CD14-positive monocyte (primary cell): ENCODE data around the gene HVCN1. TPM values are rescaled to one million over a fixed set of nuclear protein-coding genes. Genes with fewer than 3 reads are reported as not detected.

ENCODE experiments used
- DNase-seq, 3 donors: peaks; one replicate each; pipeline ENCODE4 v3.0.0-alpha.2; 2011 to 2022
- H2AFZ ChIP-seq: 2 replicates; pipeline ENCODE4 v1.6.0; 2012; ENCODE audit warnings: mild to moderate bottlenecking, low read depth, low read length, inconsistent platforms; ENCODE audit not compliant: insufficient read depth, poor library complexity, severe bottlenecking
- H3K27ac ChIP-seq, 2 donors: 1 replicate in 1 of 2; 2 replicates in 1 of 2; pipeline ENCODE4 v1.5.1; 2012 to 2013; ENCODE audit warnings: low read length in 2 of 2, control low read depth in 1 of 2, inconsistent platforms in 1 of 2, low read depth in 1 of 2, mild to moderate bottlenecking in 1 of 2
- H3K27me3 ChIP-seq, 2 donors: one replicate each; pipeline versions ENCODE4 v1.6.0 to v1.6.1; 2011 to 2013; ENCODE audit warnings: low read length in 2 of 2; ENCODE audit not compliant: control insufficient read depth in 2 of 2, insufficient read depth in 2 of 2
- H3K36me3 ChIP-seq, 2 donors: replicated peaks in 1 of 2; 1 replicate in 1 of 2; 2 replicates in 1 of 2; pipeline versions ENCODE4 v1.5.1 to v1.6.1; 2012 to 2013; ENCODE audit warnings: low read length in 2 of 2, control low read depth in 1 of 2, inconsistent platforms in 1 of 2, mild to moderate bottlenecking in 1 of 2; ENCODE audit not compliant: insufficient read depth in 2 of 2, control insufficient read depth in 1 of 2
- H3K4me1 ChIP-seq, 2 donors: 1 replicate in 1 of 2; 2 replicates in 1 of 2; pipeline versions ENCODE4 v1.5.1 to v1.6.1; 2012 to 2013; ENCODE audit warnings: low read length in 2 of 2, control low read depth in 1 of 2, inconsistent platforms in 1 of 2, mild to moderate bottlenecking in 1 of 2, moderate library complexity in 1 of 2; ENCODE audit not compliant: insufficient read depth in 2 of 2, control insufficient read depth in 1 of 2
- H3K4me2 ChIP-seq: replicated peaks from 2 replicates; pipeline ENCODE3; 2012; ENCODE audit warnings: low read length, moderate library complexity, mild to moderate bottlenecking; ENCODE audit not compliant: poor library complexity, severe bottlenecking; ENCODE audit errors: extremely low read depth
- H3K4me3 ChIP-seq, 3 experiments: fragments of 200-600 bp in 1 of 3; sonication (generic) in 1 of 3; replicated peaks in 1 of 3; 1 replicate in 2 of 3; 2 replicates in 1 of 3; pipeline ENCODE4 v1.5.1; 2011 to 2013; ENCODE audit warnings: low read length in 3 of 3, mild to moderate bottlenecking in 3 of 3, control low read depth in 2 of 3, low read depth in 2 of 3, inconsistent platforms in 1 of 3, moderate library complexity in 1 of 3
- H3K79me2 ChIP-seq: 2 replicates; pipeline ENCODE4 v1.6.0; 2012; ENCODE audit warnings: mild to moderate bottlenecking, control low read depth, inconsistent platforms, low read length, moderate library complexity; ENCODE audit not compliant: insufficient read depth
- H3K9ac ChIP-seq: 2 replicates; pipeline ENCODE4 v1.6.0; 2017; ENCODE audit warnings: low read length, mild to moderate bottlenecking; ENCODE audit not compliant: insufficient read depth, poor library complexity, severe bottlenecking
- H3K9me3 ChIP-seq, 2 donors: replicated peaks in 1 of 2; 1 replicate in 1 of 2; 2 replicates in 1 of 2; pipeline versions ENCODE4 v1.5.1 to v1.6.1; 2012 to 2013; ENCODE audit warnings: low read length in 2 of 2, control low read depth in 1 of 2; ENCODE audit not compliant: control insufficient read depth in 1 of 2, insufficient read depth in 1 of 2
- H4K20me1 ChIP-seq: 2 replicates; pipeline ENCODE4 v1.6.0; 2012; ENCODE audit warnings: mild to moderate bottlenecking, low read length, control low read depth, moderate library complexity; ENCODE audit not compliant: insufficient read depth
- H3K27ac Mint-ChIP-seq, 7 donors: one replicate each; pipeline ENCODE4 v1.8.0; 2020; ENCODE audit warnings: mild to moderate bottlenecking in 7 of 7, mixed read lengths in 7 of 7, moderate library complexity in 6 of 7, inconsistent platforms in 2 of 7
- H3K27me3 Mint-ChIP-seq, 3 donors: one replicate each; pipeline ENCODE4 v1.8.0; 2021 to 2022; ENCODE audit warnings: low read depth in 3 of 3, mild to moderate bottlenecking in 3 of 3, mixed read lengths in 3 of 3, moderate library complexity in 3 of 3, inconsistent platforms in 1 of 3
- H3K36me3 Mint-ChIP-seq, 2 donors: one replicate each; pipeline ENCODE4 v1.8.0; 2020; ENCODE audit warnings: mixed read lengths in 2 of 2, inconsistent platforms in 1 of 2, mild to moderate bottlenecking in 1 of 2
- H3K4me1 Mint-ChIP-seq: one replicate; pipeline ENCODE4 v1.8.0; 2020; ENCODE audit warnings: mild to moderate bottlenecking, mixed read lengths
- H3K4me3 Mint-ChIP-seq, 2 donors: one replicate each; pipeline ENCODE4 v1.8.0; 2020; ENCODE audit warnings: mild to moderate bottlenecking in 2 of 2, mixed read lengths in 2 of 2, moderate library complexity in 1 of 2
- H3K9me3 Mint-ChIP-seq, 7 donors: one replicate each; pipeline ENCODE4 v1.8.0; 2020 to 2022; ENCODE audit warnings: mixed read lengths in 7 of 7, mild to moderate bottlenecking in 6 of 7, moderate library complexity in 6 of 7, inconsistent platforms in 2 of 7
- CTCF ChIP-seq: fragments of 200-600 bp; IDR thresholded peaks from one replicate; pipeline ENCODE4 v1.8.0; 2022; ENCODE audit warnings: antibody characterized with exemption, mild to moderate bottlenecking
- WGBS: methylation state at CpG from one replicate; pipeline ENCODE4 v1.1.5; 2013; ENCODE audit warnings: missing lambda C conversion rate; ENCODE audit not compliant: insufficient coverage; 5-methylcytosine and 5-hydroxymethylcytosine counted together
- intact Hi-C, 2 donors: fragments of 100-400 bp; cut with micrococcal nuclease; formaldehyde crosslinking; loops; one replicate each; pipeline versions ENCODE4 v1.15.0 to v1.15.1; 2023
- polyA plus RNA-seq, 3 donors: library from polyadenylated mRNA; depleted of rRNA in 1 of 3; unstranded in 2 of 3; stranded (reverse) in 1 of 3; fragments of 300-500 nt in 2 of 3; fragments of >200 nt in 1 of 3; fragmentation: Illumina TruSeq in 2 of 3; gene quantifications; 1 replicate in 2 of 3; 2 replicates in 1 of 3; pipeline ENCODE4 v1.2.3, GENCODE V29; 2012 to 2021

HVCN1 gene
- polyA plus RNA-seq, 3 donors = 119 to 167 (median 121) TPM

- WGBS = 100% methylated on average over 3 of the region's 4 CpGs
- H3K4me1 ChIP-seq = peaks cover 0 to 3% of the 10 kb centered on the region in 2 donors
- no peaks in the 10 kb centered on the region for H3K36me3 ChIP-seq
- H3K27me3 Mint-ChIP-seq = peaks cover 0 to 2% (median 0%) of the 10 kb centered on the region in 3 donors
- no peaks in the 10 kb centered on the region for H3K27me3 ChIP-seq
- peaks cover 3 to 9% of the 10 kb centered on the region in 2 donors for H3K36me3 Mint-ChIP-seq
- intact Hi-C loops = no loop called here
- H3K79me2 ChIP-seq = no peaks in the 10 kb centered on the region
- no peak overlapping the region for H3K4me3 ChIP-seq
- no peaks in the 10 kb centered on the region for H4K20me1 ChIP-seq
- peaks cover 5% of the 10 kb centered on the region for H3K4me1 Mint-ChIP-seq
- H3K9me3 ChIP-seq = no peaks in the 10 kb centered on the region
- TF ChIP-seq CTCF = no peak
- no peak overlapping the region for H3K9ac ChIP-seq
- no peak overlapping the region for H3K27ac ChIP-seq
- peaks cover 0 to 3% (median 0%) of the 10 kb centered on the region in 7 donors for H3K9me3 Mint-ChIP-seq
- no peak overlapping the region for H2AFZ ChIP-seq
- no peak for DNase-seq
- H3K4me3 Mint-ChIP-seq = no peak overlapping the region
- no peak overlapping the region for H3K4me2 ChIP-seq
- H3K27ac Mint-ChIP-seq = no peak overlapping the region
Observed at GRCh38 chr12:110708917-110709316, 20.0 kb upstream of the HVCN1 start.

- no peaks in the 10 kb centered on the region for H3K27me3 ChIP-seq
- peaks cover 2 to 6% of the 10 kb centered on the region in 2 donors for H3K36me3 Mint-ChIP-seq
- peaks cover 0 to 3% of the 10 kb centered on the region in 2 donors for H3K4me1 ChIP-seq
- no peaks in the 10 kb centered on the region for H3K36me3 ChIP-seq
- no peaks in the 10 kb centered on the region for H4K20me1 ChIP-seq
- no peak overlapping the region for H3K4me3 ChIP-seq
- no CpG with 5 or more reads among the region's 3 CpGs for WGBS
- H3K9me3 Mint-ChIP-seq = peaks cover 0 to 3% (median 0%) of the 10 kb centered on the region in 7 donors
- DNase-seq = no peak
- H3K4me1 Mint-ChIP-seq = peaks cover 4% of the 10 kb centered on the region
- no peak overlapping the region for H3K27ac Mint-ChIP-seq
- no peak overlapping the region for H3K4me2 ChIP-seq
- no peak overlapping the region for H3K27ac ChIP-seq
- peaks cover 0 to 3% (median 0%) of the 10 kb centered on the region in 3 donors for H3K27me3 Mint-ChIP-seq
- no peak overlapping the region for H3K9ac ChIP-seq
- no peak overlapping the region for H2AFZ ChIP-seq
- H3K9me3 ChIP-seq = no peaks in the 10 kb centered on the region
- intact Hi-C loops = no loop called here
- no peak overlapping the region for H3K4me3 Mint-ChIP-seq
- TF ChIP-seq CTCF = no peak
- no peaks in the 10 kb centered on the region for H3K79me2 ChIP-seq
Observed at GRCh38 chr12:110705309-110705708, 16.4 kb upstream of the HVCN1 start.
